ENCODE measurements around the gene CBLN4. TPM values are rescaled to one million over a fixed set of nuclear protein-coding genes. Genes with fewer than 3 reads are reported as not detected.

The CBLN4 gene
- total and polyA plus RNA-seq, 2 of the 8 experiments (the other 6 are each of a cell fraction or from before 2014, with no cell fraction given), result 0.03 to 0.13 TPM

GRCh38 chr20:56018716-56019115, 13.4 kb upstream of the CBLN4 start:
- Histone ChIP-seq H2BK12ac (ENCODE audit: low read depth, low read length) (no peak overlapping the region), H3K79me2 (ENCODE audit: control insufficient read depth in 1 of 2, insufficient read depth in 2 of 2, low read length in 2 of 2) (no peaks in the 10 kb centered on the region), H4K91ac (replicated peaks; ENCODE audit: insufficient read length, low read length) (no peak overlapping the region), H3K23me2 (ENCODE audit: low read depth, low read length) (no peaks in the 10 kb centered on the region), H3K9me3 (ENCODE audit: insufficient read depth in 2 of 2, low read depth in 1 of 2, low read length in 1 of 2) (peaks cover 73 to 93% of the 10 kb centered on the region in 2 experiments), H2AFZ (ENCODE audit: low read length) (no peak overlapping the region), H3K18ac (ENCODE audit: extremely low read depth, low read length) (no peak overlapping the region), H2BK120ac (replicated peaks; ENCODE audit: low read depth, low read length) (no peak overlapping the region), H2BK5ac (ENCODE audit: low read depth, low read length) (no peak overlapping the region), H3K4me2 (ENCODE audit: insufficient read depth in 1 of 2, low read depth in 2 of 2, low read length in 2 of 2) (no peak overlapping the region), H3K36me3 (ENCODE audit: control insufficient read depth in 2 of 4, insufficient read depth in 4 of 4, low read length in 3 of 4) (no peaks in the 10 kb centered on the region; a peak in 1 of 8 replicates), H3K56ac (replicated peaks; ENCODE audit: insufficient read length, low read depth, low read length) (no peak overlapping the region), H2BK20ac (ENCODE audit: low read length) (no peak overlapping the region), H2BK15ac (ENCODE audit: low read length) (no peak overlapping the region), H3K23ac (ENCODE audit: insufficient read length) (no peak overlapping the region), H3K14ac (ENCODE audit: insufficient read length) (no peak overlapping the region), H3K4me1 (replicated peaks in 1 of 4; ENCODE audit: control insufficient read depth in 3 of 4, insufficient read depth in 4 of 4, low read length in 3 of 4) (no peaks in the 10 kb centered on the region), H2AK5ac (ENCODE audit: low read depth, low read length) (no peak overlapping the region), H3K4me3 (ENCODE audit: extremely low read depth in 1 of 4, insufficient read depth in 2 of 4, low read depth in 3 of 4, low read length in 4 of 4) (no peak overlapping the region), H4K8ac (ENCODE audit: extremely low read depth, insufficient read depth, low read length) (no peak overlapping the region), H3K79me1 (ENCODE audit: low read depth, low read length) (no peaks in the 10 kb centered on the region), H3K9ac (replicated peaks in 1 of 4; ENCODE audit: extremely low read depth in 1 of 4, low read depth in 3 of 4, low read length in 3 of 4) (no peak overlapping the region), H4K20me1 (replicated peaks in 1 of 2; ENCODE audit: control insufficient read depth in 1 of 2, insufficient read depth in 2 of 2, low read length in 2 of 2) (no peaks in the 10 kb centered on the region), H4K5ac (ENCODE audit: insufficient read length, low read depth, low read length) (no peak overlapping the region), H3K27ac (ENCODE audit: low read depth, low read length) (no peak overlapping the region), H3K27me3 (replicated peaks in 1 of 4; ENCODE audit: control insufficient read depth in 3 of 4, extremely low read depth in 1 of 4, insufficient read depth in 3 of 4, low read length in 3 of 4) (no peaks in the 10 kb centered on the region), H3K4ac (replicated peaks; ENCODE audit: insufficient read length, low read depth, low read length) (no peak overlapping the region)
- 68% methylated on average over 2 of the region's 2 CpGs; no CpG with 5 or more reads in 1 of the 2 experiments for WGBS, 2 experiments (ENCODE audit: extremely low coverage in 1 of 2, insufficient coverage in 1 of 2, insufficient read length in 1 of 2, insufficient replicate concordance in 2 of 2, low coverage in 1 of 2, low lambda C conversion rate in 2 of 2, missing lambda C conversion rate in 1 of 2)
- TF ChIP-seq SP2 (IDR thresholded peaks at IDR 0.05; ENCODE audit: low read length), result no peak
- no peak for TF ChIP-seq RXRA (IDR thresholded peaks at IDR 0.05; ENCODE audit: insufficient read depth, low read depth, low read length)
- TF ChIP-seq GTF2F1 (IDR thresholded peaks at IDR 0.05; ENCODE audit: borderline replicate concordance, low read depth, low read length), result no peak
- TF ChIP-seq ASH2L (IDR thresholded peaks at IDR 0.05; ENCODE audit: low read length), result no peak
- no peak for TF ChIP-seq TCF12 (IDR thresholded peaks at IDR 0.05; ENCODE audit: low read depth, low read length)
- no peak for TF ChIP-seq NRF1 (IDR thresholded peaks at IDR 0.05; ENCODE audit: low read depth, low read length)
- TF ChIP-seq CTBP2 (IDR thresholded peaks at IDR 0.05; ENCODE audit: borderline replicate concordance, insufficient read depth, insufficient read length, low read length), result no peak
- TF ChIP-seq BRCA1 (IDR thresholded peaks at IDR 0.05; ENCODE audit: low read depth, low read length), result no peak
- TF ChIP-seq RNF2 (IDR thresholded peaks at IDR 0.05; ENCODE audit: borderline replicate concordance, low read depth, low read length, missing control alignments, poor library complexity, severe bottlenecking), result no peak
- no peak for TF ChIP-seq POLR2A (IDR thresholded peaks at IDR 0.05; ENCODE audit: control extremely low read depth in 1 of 2, low read depth in 2 of 2, low read length in 2 of 2)
- ChIA-PET CTCF (ENCODE audit: partially characterized antibody) (interaction anchor here (0.6 to 0.9 kb wide), 2 partner anchors 26 to 329 kb away, joined by 3 read pairs; no protein-coding TSS in a partner anchor), POLR2A (ENCODE audit: partially characterized antibody) (no interaction called here)
- no peak for FAIRE-seq
- DNase-seq (ENCODE audit: low read depth in 1 of 2, low spot score in 2 of 2), result no peak

Measured in H1 (cell line).